ENCODE results near the gene IPO4. TPM values are rescaled to one million over a fixed set of nuclear protein-coding genes. Genes with fewer than 3 reads are reported as not detected.
A peak's percentile ranks its signal among the peaks of the same experiment; 100 is the strongest.

The IPO4 gene
- total and polyA plus RNA-seq, 2 of the 13 experiments (the other 11 are each of a cell fraction or from before 2014, with no cell fraction given), result 39.0 to 179 TPM

- TF ChIP-seq ZBTB44 (CRISPR knock-in tag; IDR thresholded peaks at IDR 0.05), result peak; percentile 90; the same call in 1 of the 2 replicates
- peak; percentile 100 for TF ChIP-seq ZFP91 (CRISPR knock-in tag; IDR thresholded peaks at IDR 0.05; ENCODE audit: borderline replicate concordance)
- TF ChIP-seq CEBPG (CRISPR knock-in tag; IDR thresholded peaks at IDR 0.05), result peak; percentile 92
- peak; percentile 93 for TF ChIP-seq LBX2 (CRISPR knock-in tag; IDR thresholded peaks at IDR 0.05; ENCODE audit: borderline replicate concordance)
- peak; percentile 85 for TF ChIP-seq FOXA3 (CRISPR knock-in tag; IDR thresholded peaks at IDR 0.05)
- TF ChIP-seq HNF4G (IDR thresholded peaks at IDR 0.05; ENCODE audit: borderline replicate concordance, low read depth, low read length), result peak; percentile 46; the same call in 1 of the 2 replicates
- TF ChIP-seq HNF4G (CRISPR knock-in tag; IDR thresholded peaks at IDR 0.05; ENCODE audit: borderline replicate concordance, low read depth), result peak; percentile 76; the same call in 1 of the 2 replicates
- peak; percentile 94 for TF ChIP-seq ZNF280D (CRISPR knock-in tag; IDR thresholded peaks at IDR 0.05)
- TF ChIP-seq IRX3 (CRISPR knock-in tag; IDR thresholded peaks at IDR 0.05; ENCODE audit: borderline replicate concordance, low read depth), result no peak; the same call in 1 of the 2 replicates
- TF ChIP-seq PRDM15 (CRISPR knock-in tag; IDR thresholded peaks at IDR 0.05), result 0 out of 2 replicates have a peak, but pooled peaks have one; percentile 73
- TF ChIP-seq HHEX (CRISPR knock-in tag; IDR thresholded peaks at IDR 0.05), result peak; percentile 58; the same call in 1 of the 2 replicates
- peak; percentile 89 for TF ChIP-seq HIVEP1 (CRISPR knock-in tag; IDR thresholded peaks at IDR 0.05)
These were observed 24.6 kb upstream of the IPO4 start, which contains the start of gene CHMP4A (continued) for GRCh38 chr14:24212924-24213865.

All from HepG2 (cell line).